Activated T-cell treated with anti-CD3 and anti-CD28 coated beads for 24 hours (primary cell): ENCODE measurements around the gene LAYN.

Experiments
- DNase-seq: peaks from one replicate; pipeline ENCODE4 v3.0.0-alpha.2; 2020; ENCODE audit warnings: low read depth

LAYN gene

DNA sequence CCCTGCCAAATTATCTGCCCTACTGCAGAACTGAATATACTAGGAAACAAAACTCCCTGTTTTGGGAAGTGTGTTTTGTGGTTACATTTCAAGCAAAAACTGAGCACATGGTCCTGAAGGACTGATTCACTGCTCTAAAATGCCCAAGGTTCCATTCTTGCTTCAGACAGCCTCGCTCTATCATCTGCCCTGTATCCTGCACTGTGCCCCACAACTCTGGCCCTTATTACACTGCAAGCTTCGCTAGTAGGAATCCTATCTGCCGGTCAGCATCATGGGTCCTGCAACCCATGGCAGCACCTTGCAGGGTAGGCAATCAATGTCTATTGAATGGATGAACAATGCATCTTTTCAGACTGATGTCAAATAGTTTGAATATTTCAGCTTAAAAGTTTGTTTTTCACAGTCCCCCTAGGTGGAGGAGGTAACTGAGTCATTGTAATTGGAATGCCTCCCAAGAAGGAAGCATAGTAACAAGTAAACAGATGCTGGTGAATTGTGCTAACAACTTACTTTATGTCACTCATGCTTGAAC, 21.3 kb downstream of the LAYN start:
- DNase-seq = no peak

DNA sequence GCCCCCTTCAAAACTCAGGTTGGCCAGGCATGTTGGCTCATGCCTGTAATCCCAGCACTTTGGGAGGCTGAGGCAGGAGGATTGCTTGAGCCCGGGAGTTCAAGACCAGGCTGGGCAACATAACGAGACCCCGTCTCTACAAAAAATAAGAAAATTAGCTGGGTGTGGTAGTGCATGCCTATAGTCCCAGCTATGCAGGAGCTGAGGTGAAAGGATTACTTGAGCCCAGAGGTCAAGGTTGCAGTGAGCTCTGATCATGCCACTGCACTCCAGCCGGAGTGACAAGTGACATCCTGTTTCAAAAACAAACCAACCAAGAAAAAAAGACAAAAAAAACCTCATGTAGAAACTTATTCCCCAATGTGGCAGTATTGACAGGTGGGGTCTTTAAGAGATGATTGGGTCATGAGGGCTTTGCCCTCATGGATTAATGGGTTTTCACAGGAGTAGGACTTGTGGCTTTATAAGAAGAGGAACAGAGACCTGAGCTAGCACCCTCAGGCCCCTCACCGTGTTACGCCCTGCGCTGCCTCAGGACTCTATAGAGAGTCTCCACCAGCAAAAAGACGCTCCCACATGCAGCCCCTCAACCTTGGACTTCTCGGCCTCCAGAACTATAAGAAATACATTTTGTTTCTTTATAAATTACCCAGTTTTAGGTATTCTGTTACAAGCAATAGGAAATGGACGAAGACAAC, 22.3 kb downstream of the LAYN start:
- DNase-seq = no peak

DNA sequence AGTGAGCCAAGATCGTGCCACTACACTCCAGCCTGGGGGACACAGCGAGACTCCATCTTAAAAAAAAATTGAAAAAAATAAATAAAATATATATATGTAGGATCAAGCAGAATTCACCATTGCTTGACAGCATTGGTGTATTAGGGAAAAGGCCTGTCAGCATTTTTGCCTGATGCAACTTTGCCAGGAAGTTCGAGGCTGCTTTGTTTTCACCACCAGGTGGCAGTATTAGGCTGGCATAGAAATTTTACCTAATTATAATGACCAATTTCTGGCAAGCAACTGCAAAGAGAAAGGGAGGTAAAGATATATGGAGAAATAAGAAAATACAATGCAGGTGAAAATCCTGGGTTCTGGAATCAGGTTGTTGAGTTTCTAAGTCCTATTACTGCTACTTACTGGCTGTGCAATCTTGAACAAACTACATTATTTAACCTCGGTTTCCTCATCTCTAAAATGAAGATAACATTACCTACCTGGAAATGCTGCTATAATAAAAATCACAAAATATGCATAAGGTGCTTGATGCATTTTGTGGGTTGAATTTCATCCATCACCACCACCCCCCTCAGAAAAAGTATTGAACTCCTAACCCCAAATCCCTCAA, 24.7 kb downstream of the LAYN start:
- peak; percentile 59 for DNase-seq

DNA sequence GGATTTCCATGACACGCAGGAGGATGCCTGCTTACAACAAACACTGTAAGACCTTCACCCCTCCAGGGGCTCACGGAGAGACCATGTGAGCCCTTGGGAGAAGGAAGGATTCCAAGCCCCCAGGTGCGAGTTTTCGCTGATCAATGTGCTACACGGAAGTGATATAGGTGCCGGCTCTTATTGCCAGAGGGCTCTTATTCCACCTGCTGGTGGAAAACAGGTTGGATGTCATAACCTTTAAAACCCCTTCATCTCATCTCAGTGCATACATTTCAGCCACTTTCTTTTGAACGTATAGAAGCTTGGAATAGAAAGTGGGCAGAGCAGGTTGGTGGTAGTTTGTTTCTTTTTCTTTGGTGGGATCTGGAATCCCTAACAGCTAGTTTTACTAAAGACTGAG, 25.8 kb downstream of the LAYN start:
- DNase-seq = no peak

DNA sequence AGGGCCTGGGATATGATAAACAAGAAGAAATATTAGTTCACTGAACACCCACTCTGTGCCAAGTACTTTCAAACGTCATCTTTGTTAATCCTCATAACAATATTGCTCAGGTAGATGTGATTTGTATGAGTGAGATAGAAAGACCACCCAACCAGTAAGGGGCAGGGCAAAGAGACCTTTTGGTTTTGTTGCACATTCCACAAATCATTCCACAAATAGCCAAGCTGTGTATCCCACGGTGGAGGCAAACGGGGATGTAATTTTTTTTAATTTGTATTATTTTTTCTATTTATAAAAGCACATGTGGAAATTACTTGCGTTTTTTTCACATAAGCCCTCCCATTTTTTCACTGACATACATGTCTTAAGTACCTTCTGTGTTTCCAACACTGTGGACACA, 29.0 kb downstream of the LAYN start:
- no peak for DNase-seq

DNA sequence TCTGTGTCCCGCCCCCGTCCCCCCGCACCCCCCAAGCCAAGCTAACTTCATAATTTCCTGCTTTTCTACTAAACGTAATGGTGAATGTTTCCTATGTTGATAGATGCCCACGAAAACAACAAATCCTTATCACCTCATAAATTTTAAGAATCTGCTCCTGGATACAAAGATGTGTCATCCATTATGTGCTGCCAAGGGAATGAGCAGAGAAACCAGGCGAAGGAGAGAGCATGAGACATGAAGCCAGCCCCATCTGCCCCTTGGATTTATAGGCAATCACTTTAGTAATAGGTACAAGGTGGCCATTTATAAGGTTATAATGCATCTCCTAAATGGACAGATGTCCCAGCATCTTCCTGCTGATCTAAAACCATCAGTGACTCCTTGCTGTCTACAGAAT, 30.3 kb downstream of the LAYN start:
- DNase-seq = no peak

DNA sequence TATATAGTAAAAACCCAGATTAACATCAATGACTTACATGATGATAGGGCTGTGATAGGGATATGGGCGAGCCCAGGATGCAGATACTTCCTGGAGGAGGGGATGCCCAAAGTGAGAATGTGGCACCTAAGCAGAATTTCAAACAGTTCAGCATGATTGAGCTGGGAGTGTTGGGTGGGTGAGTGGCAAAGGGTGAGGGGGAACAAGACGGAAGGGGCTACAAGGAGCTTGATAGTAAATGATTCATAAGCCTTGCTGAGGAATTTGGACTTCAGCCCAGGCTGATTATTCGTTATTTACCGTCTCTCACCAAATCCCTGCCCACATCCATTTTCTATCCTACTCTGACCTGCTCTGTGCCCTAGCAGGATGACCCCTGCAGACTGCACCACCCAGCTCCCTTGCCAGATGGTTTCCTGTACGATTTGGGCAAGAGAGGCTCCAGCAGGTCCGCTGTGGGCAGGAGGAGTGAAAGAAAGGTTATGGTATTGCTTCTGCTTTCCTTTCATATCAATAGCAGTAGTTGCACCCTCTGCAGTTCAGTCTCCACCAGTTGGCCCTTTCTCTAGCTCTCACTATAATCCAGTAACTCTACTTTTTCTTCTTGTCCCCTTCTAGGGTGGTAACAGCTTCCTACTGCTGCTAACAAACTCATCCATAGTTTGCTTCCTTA, 31.4 kb downstream of the LAYN start:
- DNase-seq = no peak

DNA sequence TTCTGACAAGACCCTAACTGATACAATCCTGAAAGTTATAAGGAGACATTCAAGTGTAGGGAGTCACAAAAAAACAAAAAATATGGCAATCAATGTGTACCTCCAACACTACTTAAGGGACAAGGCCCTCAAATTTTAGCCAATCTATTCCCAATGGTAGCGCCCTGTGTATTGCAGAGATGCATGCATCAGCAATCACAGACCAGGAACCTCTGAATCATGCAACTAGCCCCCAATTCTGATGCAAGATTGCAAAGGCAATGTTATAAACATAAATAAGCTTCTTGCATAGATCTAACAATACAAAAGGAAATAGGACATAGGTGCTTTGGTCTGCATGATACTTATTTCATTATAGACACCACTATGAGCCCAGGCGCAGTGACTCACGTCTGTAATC, 32.1 kb downstream of the LAYN start:
- no peak for DNase-seq

DNA sequence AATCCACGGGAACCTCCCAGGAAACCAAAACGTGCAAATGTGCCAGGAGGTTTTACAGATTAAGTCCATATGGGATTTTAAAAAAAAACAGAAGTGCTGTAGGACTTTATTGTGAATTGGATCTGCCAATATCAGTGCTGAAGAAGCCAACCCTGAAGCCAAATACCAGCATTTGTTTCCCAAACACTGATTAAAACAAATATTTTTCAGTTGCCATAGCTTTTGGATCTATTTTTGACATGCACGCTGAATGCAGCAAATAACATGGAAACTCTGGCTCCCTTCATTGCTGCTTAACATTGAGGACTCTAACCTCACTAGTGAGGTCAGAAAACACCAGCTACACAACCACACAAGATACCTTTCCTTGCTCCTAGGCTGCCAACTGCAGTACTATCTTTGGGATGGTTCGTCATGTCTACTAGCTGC, 33.3 kb downstream of the LAYN start:
- no peak for DNase-seq

DNA sequence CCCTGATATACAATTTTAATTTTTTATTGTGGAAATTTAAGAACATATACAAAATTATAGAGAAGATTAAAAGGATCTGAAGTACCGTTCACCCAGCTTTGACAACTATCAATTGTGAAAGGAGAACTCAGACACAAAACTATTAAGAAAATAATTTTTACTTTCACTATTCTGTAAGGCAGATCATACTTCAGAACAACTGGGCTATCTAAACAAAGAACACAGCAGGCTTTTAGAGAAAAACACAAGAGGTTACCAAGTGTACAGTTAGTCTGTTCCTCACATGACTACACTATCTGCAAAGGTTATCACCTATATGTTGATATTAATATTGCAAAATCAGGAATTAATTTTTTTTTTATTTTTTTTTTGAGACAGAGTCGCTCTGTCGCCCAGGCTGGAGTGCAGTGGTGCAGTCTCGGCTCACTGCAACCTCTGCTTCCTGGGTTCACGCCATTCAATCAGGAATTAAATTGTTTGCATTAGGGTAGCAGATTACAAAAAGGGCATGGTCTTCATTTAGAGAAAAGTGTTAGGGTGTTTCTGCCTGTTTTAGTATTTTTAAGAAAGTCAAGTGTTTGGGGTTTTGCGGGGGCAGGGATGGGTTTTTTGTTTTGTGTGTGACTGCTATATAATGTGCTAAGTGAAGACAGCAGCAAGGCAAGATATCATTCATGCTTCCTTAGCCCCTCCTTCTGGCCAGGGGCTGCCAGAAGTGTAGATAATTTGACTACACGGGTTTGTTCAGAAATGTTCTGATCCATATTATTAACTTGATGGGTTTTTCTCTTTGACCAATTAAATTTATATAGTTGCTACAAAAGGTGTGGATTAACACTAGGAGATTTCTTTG, 34.1 kb downstream of the LAYN start:
- no peak for DNase-seq

DNA sequence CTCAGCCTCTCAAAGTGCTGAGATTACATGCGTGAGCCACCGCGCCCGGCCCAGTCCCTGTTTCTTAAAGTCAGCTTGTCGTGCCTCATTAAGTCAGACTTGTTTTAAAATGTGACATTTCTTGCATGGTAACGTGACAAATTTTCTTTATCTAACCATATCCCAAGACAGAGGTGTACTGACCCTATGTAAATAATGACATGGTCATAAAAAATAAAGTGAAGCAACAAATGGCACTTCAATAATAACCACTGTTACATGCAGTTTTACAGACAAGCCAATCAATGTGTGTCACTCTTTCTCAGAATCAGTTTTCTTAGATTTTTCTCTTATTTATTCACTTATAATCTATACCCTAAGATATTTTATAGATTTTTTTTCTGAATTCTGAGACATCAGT, 35.2 kb downstream of the LAYN start:
- DNase-seq = no peak

DNA sequence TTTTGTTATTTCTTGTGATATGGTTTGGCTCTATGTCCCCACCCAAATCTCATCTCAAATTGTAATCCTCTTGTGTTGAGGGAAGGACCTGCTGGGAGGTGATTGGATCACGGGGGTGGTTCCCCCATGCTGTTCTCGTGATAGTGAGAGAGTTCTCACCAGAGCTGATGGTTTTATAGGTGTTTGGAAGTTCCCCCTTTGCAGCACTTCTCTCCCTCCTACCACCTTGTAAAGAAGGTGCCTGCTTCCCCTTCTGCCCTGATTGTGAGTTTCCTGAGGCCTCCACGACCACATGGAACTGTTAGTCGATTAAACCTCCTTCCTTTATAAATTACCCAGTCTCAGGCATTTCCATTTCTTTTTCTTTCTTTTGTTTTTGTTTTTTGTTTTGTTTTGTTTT, 37.3 kb downstream of the LAYN start:
- no peak for DNase-seq

DNA sequence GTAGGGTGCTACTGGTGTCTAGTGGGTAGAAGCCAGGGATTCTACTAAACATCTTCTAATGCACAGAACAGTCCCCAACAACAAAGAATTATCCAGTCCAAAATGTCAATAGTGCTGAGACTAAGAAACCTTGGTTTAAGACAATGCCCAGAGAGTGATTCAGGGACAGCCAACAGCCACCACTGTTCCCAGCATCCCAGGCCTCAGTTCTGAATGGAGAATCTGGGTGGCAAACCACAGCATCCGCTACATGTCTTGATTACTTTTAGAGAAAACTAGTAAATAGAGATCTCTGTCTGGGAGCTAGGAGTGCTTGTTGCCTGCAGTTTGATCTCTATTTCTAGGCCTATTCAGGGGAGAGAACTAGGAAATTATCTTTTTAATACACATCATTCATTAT, 40.8 kb downstream of the LAYN start:
- DNase-seq = no peak

DNA sequence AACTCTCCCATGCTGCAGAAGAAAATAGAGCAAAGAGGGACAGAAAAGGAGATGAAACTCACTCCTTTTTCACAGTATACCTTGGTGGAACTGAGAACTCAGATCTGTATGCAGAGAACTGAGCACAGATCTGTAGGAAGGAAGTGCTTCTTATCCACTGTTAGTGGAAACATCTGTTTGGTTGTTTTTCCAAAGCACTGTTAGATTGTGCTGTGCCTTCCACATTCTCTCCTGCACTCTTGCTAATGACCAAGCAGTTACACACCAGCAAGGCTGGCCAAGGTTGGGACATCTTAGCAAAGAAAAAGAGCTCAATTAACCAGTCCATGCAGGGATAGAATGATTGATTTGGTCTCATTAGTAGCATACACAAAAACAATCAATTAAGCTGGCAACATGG, 41.6 kb downstream of the LAYN start:
- DNase-seq = no peak

DNA sequence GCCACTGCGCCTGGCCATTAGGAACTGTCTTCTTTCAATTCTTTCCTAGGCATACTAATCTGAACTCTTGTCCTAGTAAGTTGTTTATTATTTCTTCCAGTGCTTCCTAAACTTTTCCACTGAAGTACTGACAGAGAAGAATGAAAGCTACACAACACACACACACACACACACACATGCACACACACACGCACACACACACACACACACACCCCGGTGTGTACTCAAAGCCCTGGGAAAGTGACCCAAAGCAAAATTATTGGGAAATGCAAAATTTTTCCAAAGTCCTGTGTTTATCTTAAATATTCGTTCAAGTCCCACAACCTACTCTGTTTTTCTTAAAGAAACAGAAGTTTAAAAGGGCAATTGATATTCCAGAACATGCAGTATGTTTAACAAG, 42.4 kb downstream of the LAYN start:
- DNase-seq = no peak

DNA sequence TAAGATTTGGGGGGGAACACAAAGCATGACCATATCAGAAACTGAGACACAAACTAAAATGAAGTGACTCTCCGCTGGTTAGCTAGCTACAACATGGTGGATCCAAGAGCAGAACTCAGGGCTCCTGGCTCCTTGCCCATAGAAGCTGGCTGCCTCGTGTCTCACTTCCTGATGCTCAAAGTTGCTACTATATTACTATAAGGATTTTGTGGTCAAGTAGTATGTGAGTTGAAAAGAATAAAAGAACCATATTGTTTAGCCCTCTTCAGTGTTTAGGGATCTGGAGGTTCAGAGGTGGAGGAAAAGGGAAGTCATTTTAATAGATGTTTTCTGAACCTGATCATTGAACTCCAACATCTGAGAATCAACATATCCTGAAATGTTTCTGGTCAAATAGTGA, 44.9 kb downstream of the LAYN start:
- no peak for DNase-seq

DNA sequence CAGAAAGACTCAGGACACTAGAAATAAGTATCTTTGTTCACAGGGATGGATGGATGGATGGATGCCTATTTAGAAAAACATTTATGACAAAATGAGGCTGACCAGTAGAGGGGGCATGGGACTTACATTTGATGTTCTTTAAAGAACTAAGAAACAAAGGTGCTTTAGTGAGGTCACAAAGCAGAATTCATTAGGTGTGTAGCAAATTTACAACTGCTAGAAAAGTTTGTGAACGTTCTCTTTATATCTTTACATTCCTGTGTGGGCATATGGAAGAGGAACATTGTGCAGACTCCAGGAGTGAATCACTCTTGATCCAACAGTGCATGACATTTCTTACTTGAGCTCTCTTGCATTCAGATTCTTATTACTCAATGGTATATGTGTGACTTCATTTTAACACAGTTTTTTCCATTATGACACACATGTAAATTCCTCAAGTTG, 45.9 kb downstream of the LAYN start:
- no peak for DNase-seq

DNA sequence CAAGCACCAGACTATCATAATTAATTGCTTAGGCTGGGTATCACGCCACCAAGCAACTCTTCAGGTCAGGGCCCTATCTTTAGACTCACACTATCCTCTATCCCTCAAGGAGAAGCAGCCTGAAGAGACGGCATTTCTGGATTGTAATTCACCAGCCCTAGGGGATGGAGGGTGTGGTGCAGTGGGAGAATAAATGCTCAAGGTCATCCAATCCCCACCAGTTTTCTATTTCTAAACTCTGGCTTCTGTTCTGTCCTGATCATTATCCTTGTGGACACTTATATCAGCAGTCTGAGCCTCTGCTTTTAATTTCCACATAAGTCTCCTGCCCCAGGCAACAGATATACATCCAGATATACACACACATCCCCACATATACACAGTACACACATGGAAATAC, 48.6 kb downstream of the LAYN start:
- no peak for DNase-seq

DNA sequence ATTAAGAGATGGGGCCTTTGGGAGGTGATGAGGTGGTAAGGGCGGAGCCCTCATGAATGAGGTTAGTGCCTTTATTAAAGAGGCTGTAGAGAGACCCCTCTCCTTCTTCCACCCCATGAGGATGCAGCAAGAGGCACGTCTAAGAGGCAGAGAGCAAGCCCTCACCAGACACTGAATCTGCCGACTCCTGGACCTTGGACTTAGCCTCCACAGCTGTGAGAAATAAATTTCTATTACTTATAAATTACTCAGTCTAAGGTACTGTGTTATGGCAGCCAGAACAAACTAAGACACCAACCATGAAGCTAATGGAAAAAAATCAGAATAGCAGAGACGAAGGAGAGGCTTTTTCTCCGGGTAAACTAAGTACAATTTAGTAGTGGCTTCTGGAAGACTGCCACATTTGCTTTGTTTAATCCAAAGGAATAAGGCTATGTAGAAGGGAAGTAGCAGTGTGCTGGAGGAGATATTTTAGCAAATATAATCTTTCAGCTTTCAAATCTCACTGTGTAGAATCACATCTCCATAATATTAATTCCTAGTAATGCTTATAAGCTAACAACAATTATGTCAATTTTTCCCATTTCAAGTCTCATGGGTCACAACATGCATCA, 49.5 kb downstream of the LAYN start:
- no peak for DNase-seq

DNA sequence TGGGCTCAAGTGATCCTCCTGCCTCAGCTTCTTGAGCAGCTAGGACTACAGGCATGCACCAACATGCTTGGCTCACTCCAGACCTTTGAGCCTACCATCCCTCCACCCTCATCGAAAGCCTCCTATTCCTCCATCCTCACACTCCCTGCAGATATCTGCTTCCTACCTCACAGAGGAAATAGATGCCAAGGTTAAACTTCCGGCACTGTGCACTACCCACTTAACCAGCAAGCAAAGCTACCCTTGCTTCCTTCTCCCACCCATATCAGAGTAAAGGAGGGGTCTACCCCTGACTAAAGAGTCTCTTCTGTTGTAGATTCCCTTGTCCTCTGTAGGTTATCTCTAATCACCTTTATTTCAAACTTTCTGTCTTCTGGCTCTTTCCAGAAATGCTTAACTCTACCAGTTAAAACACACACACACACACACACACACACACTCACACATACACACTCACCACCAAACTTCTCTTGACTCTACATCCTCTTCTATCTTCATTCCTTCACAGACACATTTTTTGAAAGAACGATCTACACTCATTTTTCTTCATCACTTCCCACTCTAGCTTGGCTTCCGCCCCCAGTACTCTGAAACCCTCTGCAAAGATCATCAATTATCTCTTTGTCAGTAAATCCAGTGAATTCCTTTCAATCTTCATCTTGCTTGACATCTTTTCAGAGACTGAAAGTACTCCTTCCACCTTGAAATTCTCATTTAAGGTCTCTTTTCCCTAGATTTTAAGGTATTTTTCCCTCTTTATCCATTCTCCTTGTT, 50.9 kb downstream of the LAYN start:
- DNase-seq = no peak

DNA sequence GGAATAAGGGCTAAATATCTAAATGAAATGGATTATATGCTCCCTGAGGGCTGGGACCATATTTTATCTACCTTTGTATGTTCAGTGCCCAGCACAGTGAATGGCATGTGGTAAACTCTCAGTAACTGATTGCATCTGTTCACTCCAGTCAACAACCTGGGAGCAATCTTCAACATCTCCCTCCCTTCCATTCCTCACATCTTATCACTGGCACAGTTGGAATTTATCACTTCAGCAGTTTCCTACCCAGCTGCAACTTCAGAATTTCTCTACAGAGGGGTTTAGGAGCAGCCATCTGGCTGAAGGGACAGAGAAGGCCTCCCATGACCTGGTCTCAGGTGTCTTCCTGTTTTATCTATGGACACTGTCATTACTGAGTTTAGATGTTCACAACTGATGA, 52.0 kb downstream of the LAYN start:
- DNase-seq = no peak
